Endodermal cell (in vitro differentiated cells): ENCODE data around the gene RXRA. TPM values are rescaled to one million over a fixed set of nuclear protein-coding genes. Genes with fewer than 3 reads are reported as not detected.

Experiments
- DNase-seq: peaks from one replicate; pipeline ENCODE4 v3.0.0-alpha.2; 2017
- H3K27ac ChIP-seq: 2 replicates; pipeline ENCODE4 v1.5.1; 2013; ENCODE audit warnings: mild to moderate bottlenecking, low read depth, low read length, moderate library complexity
- H3K27me3 ChIP-seq: 2 replicates; pipeline ENCODE4 v1.6.1; 2013; ENCODE audit warnings: mild to moderate bottlenecking, low read length, moderate library complexity; ENCODE audit not compliant: insufficient read depth, control insufficient read depth, poor library complexity, severe bottlenecking
- H3K36me3 ChIP-seq: 2 replicates; pipeline ENCODE4 v1.7.0; 2013; ENCODE audit warnings: mild to moderate bottlenecking, low read length, moderate library complexity; ENCODE audit not compliant: control insufficient read depth, insufficient read depth
- H3K4me1 ChIP-seq: one replicate; pipeline ENCODE4 v1.7.0; 2013; ENCODE audit warnings: low read length; ENCODE audit not compliant: control insufficient read depth, insufficient read depth
- H3K4me3 ChIP-seq: 2 replicates; pipeline ENCODE4 v1.5.1; 2013; ENCODE audit warnings: mild to moderate bottlenecking, low read length, moderate library complexity
- H3K9ac ChIP-seq: 2 replicates; pipeline ENCODE4 v1.6.1; 2013; ENCODE audit warnings: mild to moderate bottlenecking, low read length, moderate library complexity; ENCODE audit not compliant: poor library complexity, severe bottlenecking; ENCODE audit errors: extremely low read depth
- H3K9me3 ChIP-seq: 2 replicates; pipeline ENCODE4 v1.6.1; 2013; ENCODE audit warnings: mild to moderate bottlenecking, low read length, moderate library complexity; ENCODE audit not compliant: control insufficient read depth
- H3K27ac Mint-ChIP-seq: 2 replicates; pipeline ENCODE4 v1.8.0; 2020; ENCODE audit warnings: mixed read lengths
- H3K27me3 Mint-ChIP-seq: 2 replicates; pipeline ENCODE4 v1.8.0; 2021; ENCODE audit warnings: mild to moderate bottlenecking, mixed read lengths; ENCODE audit not compliant: insufficient read depth
- H3K36me3 Mint-ChIP-seq: 2 replicates; pipeline ENCODE4 v1.8.0; 2020; ENCODE audit warnings: low read depth, mixed read lengths
- H3K4me1 Mint-ChIP-seq: 2 replicates; pipeline ENCODE4 v1.8.0; 2020; ENCODE audit warnings: mixed read lengths
- H3K4me3 Mint-ChIP-seq: 2 replicates; pipeline ENCODE4 v1.8.0; 2020; ENCODE audit warnings: mild to moderate bottlenecking, moderate library complexity, mixed read lengths
- H3K9me3 Mint-ChIP-seq: 2 replicates; pipeline ENCODE4 v1.8.0; 2020; ENCODE audit warnings: mild to moderate bottlenecking, mixed read lengths
- WGBS, 2 experiments: methylation state at CpG; one replicate each; pipeline versions ENCODE4 v1.1.5 to v1.1.7; 2013; ENCODE audit warnings: missing lambda C conversion rate in 2 of 2, mixed read lengths in 1 of 2; ENCODE audit not compliant: insufficient coverage in 1 of 2, insufficient read length in 1 of 2; 5-methylcytosine and 5-hydroxymethylcytosine counted together
- total RNA-seq, 2 donors: library from RNA; stranded (reverse); fragmentation: NEBNext Ultra II Directional in 1 of 2; extraction: Animal tissue kit (Norgen Biotek cat#: 25700) in 1 of 2; gene quantifications; 2 replicates in 1 of 2; 3 replicates in 1 of 2; pipeline ENCODE4 v1.2.1, GENCODE V29; 2021
- TF ChIP-seq, protein P1 (sequence below): fragments of 200-600 bp; sonication (generic); conservative IDR thresholded peaks from 2 replicates; pipeline ENCODE4 v1.5.0; 2021; ENCODE audit warnings: antibody characterized with exemption, mild to moderate bottlenecking

The RXRA gene
- total RNA-seq, 2 donors from 2014 or later, result 58.3 to 70.6 TPM

GRCh38 chr9:134474055-134474370 lies 147.8 kb downstream of the RXRA start:
- 79 to 87% methylated on average over 6 to 7 of the region's 7 CpGs for WGBS, 2 experiments
- no peaks in the 10 kb centered on the region for H3K36me3 ChIP-seq
- H3K9me3 Mint-ChIP-seq, result no peaks in the 10 kb centered on the region
- no peaks in the 10 kb centered on the region for H3K4me1 Mint-ChIP-seq
- no peaks in the 10 kb centered on the region for H3K9me3 ChIP-seq
- H3K27me3 ChIP-seq, result no peaks in the 10 kb centered on the region
- no peaks in the 10 kb centered on the region for H3K36me3 Mint-ChIP-seq
- no peak overlapping the region for H3K27ac Mint-ChIP-seq
- no peaks in the 10 kb centered on the region for H3K27me3 Mint-ChIP-seq
- TF ChIP-seq, protein P1, sequence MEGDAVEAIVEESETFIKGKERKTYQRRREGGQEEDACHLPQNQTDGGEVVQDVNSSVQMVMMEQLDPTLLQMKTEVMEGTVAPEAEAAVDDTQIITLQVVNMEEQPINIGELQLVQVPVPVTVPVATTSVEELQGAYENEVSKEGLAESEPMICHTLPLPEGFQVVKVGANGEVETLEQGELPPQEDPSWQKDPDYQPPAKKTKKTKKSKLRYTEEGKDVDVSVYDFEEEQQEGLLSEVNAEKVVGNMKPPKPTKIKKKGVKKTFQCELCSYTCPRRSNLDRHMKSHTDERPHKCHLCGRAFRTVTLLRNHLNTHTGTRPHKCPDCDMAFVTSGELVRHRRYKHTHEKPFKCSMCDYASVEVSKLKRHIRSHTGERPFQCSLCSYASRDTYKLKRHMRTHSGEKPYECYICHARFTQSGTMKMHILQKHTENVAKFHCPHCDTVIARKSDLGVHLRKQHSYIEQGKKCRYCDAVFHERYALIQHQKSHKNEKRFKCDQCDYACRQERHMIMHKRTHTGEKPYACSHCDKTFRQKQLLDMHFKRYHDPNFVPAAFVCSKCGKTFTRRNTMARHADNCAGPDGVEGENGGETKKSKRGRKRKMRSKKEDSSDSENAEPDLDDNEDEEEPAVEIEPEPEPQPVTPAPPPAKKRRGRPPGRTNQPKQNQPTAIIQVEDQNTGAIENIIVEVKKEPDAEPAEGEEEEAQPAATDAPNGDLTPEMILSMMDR, result no peak
- DNase-seq, result no peak
- no peak overlapping the region for H3K27ac ChIP-seq
- H3K4me3 Mint-ChIP-seq, result no peak overlapping the region
- no peak overlapping the region for H3K9ac ChIP-seq
- H3K4me1 ChIP-seq, result no peaks in the 10 kb centered on the region
- H3K4me3 ChIP-seq, result no peak overlapping the region

- no peaks in the 10 kb centered on the region for H3K36me3 Mint-ChIP-seq
- no peaks in the 10 kb centered on the region for H3K27me3 Mint-ChIP-seq
- DNase-seq, result no peak
- 85 to 86% methylated on average over 18 to 26 of the region's 27 CpGs for WGBS, 2 experiments
- H3K27me3 ChIP-seq, result no peaks in the 10 kb centered on the region
- H3K4me3 ChIP-seq, result no peak overlapping the region
- no peak overlapping the region for H3K4me3 Mint-ChIP-seq
- no peaks in the 10 kb centered on the region for H3K36me3 ChIP-seq
- H3K9me3 Mint-ChIP-seq, result no peaks in the 10 kb centered on the region
- H3K9me3 ChIP-seq, result no peaks in the 10 kb centered on the region
- H3K4me1 Mint-ChIP-seq, result no peaks in the 10 kb centered on the region
- H3K9ac ChIP-seq, result no peak overlapping the region
- no peak overlapping the region for H3K27ac Mint-ChIP-seq
- no peak overlapping the region for H3K27ac ChIP-seq
- no peaks in the 10 kb centered on the region for H3K4me1 ChIP-seq
- TF ChIP-seq, protein P1, result no peak
These were observed 148.9 kb downstream of the RXRA start for GRCh38 chr9:134475011-134475790.

DNA sequence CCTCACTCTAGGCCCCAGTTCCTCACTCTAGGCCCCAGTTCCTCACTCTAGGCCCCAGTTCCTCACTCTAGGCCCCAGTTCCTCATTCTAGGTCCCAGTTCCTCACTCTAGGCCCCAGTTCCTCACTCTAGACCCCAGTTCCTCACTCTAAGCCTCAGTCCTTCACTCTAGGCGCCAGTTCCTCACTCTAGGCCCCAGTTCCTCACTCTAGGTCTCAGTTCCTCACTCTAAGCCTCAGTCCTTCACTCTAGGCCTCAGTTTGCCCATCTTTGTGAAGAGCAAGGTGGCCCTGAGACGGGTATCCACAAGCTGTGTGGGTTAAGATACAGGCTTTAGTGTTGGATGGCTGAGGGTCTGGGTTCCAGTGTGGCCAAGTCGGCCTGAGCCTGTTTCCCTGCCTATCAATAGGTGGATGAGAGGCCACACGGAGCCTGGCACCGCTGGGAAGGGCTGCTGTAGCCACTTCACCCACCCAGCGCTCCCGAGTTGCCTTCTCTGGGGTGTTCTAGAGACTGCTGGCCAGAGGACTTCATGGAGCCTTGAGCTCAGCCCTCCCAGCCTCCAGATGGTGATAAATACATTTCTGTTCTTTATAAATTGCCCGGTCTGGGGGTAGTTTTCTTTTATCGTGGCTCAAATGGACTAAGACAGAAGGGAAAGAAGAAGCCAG lies 150.2 kb downstream of the RXRA start:
- Mint-ChIP-seq H3K27me3 (no peaks in the 10 kb centered on the region), H3K9me3 (no peaks in the 10 kb centered on the region), H3K27ac (no peak overlapping the region), H3K4me3 (no peak overlapping the region), H3K36me3 (no peaks in the 10 kb centered on the region), H3K4me1 (no peaks in the 10 kb centered on the region)
- H3K9me3 ChIP-seq, result no peaks in the 10 kb centered on the region
- no peak for DNase-seq
- H3K36me3 ChIP-seq, result no peaks in the 10 kb centered on the region
- TF ChIP-seq, protein P1, result no peak
- H3K9ac ChIP-seq, result no peak overlapping the region
- no peak overlapping the region for H3K27ac ChIP-seq
- no peaks in the 10 kb centered on the region for H3K27me3 ChIP-seq
- H3K4me1 ChIP-seq, result no peaks in the 10 kb centered on the region
- no peak overlapping the region for H3K4me3 ChIP-seq
- 92 to 100% methylated on average over 4 to 9 of the region's 9 CpGs for WGBS, 2 experiments
